CD4-positive, alpha-beta T cell treated with Interleukin-21 for 1 hour (primary cell): Measurements from ENCODE around the gene FAM199X.

Experiments used
- DNase-seq: peaks from one replicate; pipeline ENCODE4 v3.0.0-alpha.2; 2020

Gene FAM199X

GRCh38 chrX:104165894-104166734 is at the start of gene FAM199X:
FAM199X (plus strand) TSS chrX:104166453; CDS start chrX:104166786, 333 bp downstream.
- DNase-seq, result peak; percentile 87

GRCh38 chrX:104117759-104118158 is 48.5 kb upstream of the FAM199X start:
- DNase-seq, result no peak

- DNase-seq, result no peak
Observed at GRCh38 chrX:104118765-104119164, 47.5 kb upstream of the FAM199X start.

GRCh38 chrX:104122829-104123228 is 43.4 kb upstream of the FAM199X start:
- DNase-seq, result no peak

GRCh38 chrX:104126856-104127255 is 39.4 kb upstream of the FAM199X start:
- DNase-seq, result no peak

- DNase-seq, result no peak
Observed at GRCh38 chrX:104130808-104131207, 35.4 kb upstream of the FAM199X start.

- DNase-seq, result no peak
Observed at GRCh38 chrX:104134583-104135261, 31.5 kb upstream of the FAM199X start.

- no peak for DNase-seq
Observed at GRCh38 chrX:104135677-104136076, 30.6 kb upstream of the FAM199X start.

- peak; percentile 68 for DNase-seq
Observed at GRCh38 chrX:104136241-104137019, 29.8 kb upstream of the FAM199X start.

- DNase-seq, result peak; percentile 39
Observed at GRCh38 chrX:104137496-104137895, 28.8 kb upstream of the FAM199X start.

- no peak for DNase-seq
Observed at GRCh38 chrX:104141087-104141760, 25.0 kb upstream of the FAM199X start.

- DNase-seq, result no peak
Observed at GRCh38 chrX:104151037-104151436, 15.2 kb upstream of the FAM199X start.

- DNase-seq, result peak; percentile 85
Observed at GRCh38 chrX:104156630-104157529, 9.4 kb upstream of the FAM199X start, which contains the start of gene SLC25A53. SLC25A53 (minus strand) TSS chrX:104157009; CDS start chrX:104105257, 51,752 bp downstream.

GRCh38 chrX:104166735-104167436 is 633 bp downstream of the FAM199X start:
- DNase-seq, result no peak

- DNase-seq, result no peak
Observed at GRCh38 chrX:104168127-104168526, 1.9 kb downstream of the FAM199X start.

- DNase-seq, result no peak
Observed at GRCh38 chrX:104172121-104172520, 5.9 kb downstream of the FAM199X start.

GRCh38 chrX:104172788-104173187 is 6.5 kb downstream of the FAM199X start:
- DNase-seq, result no peak

GRCh38 chrX:104173841-104174240 is 7.6 kb downstream of the FAM199X start:
- DNase-seq, result no peak

GRCh38 chrX:104183685-104184084 is 17.4 kb downstream of the FAM199X start:
- no peak for DNase-seq

- DNase-seq, result no peak
Observed at GRCh38 chrX:104187931-104188330, 21.7 kb downstream of the FAM199X start.

- DNase-seq, result no peak
Observed at GRCh38 chrX:104189837-104190236, 23.6 kb downstream of the FAM199X start.
